ENCODE data around the gene NYAP2.

NYAP2 gene

GRCh38 chr2:225581135-225581534, 181.6 kb downstream of the NYAP2 start:
- TF ChIP-seq GATA2 (IDR thresholded peaks at IDR 0.05; ENCODE audit: low read depth, low read length) (no peak), GATA3 (IDR thresholded peaks at IDR 0.05; ENCODE audit: low read depth, low read length) (peak; percentile 54)

GRCh38 chr2:225581906-225582305, 182.4 kb downstream of the NYAP2 start:
- TF ChIP-seq GATA2 (IDR thresholded peaks at IDR 0.05; ENCODE audit: low read depth, low read length) (no peak), GATA3 (IDR thresholded peaks at IDR 0.05; ENCODE audit: low read depth, low read length) (no peak)

GRCh38 chr2:225582355-225583116, 183.0 kb downstream of the NYAP2 start:
- TF ChIP-seq GATA2 (IDR thresholded peaks at IDR 0.05; ENCODE audit: low read depth, low read length) (no peak), GATA3 (IDR thresholded peaks at IDR 0.05; ENCODE audit: low read depth, low read length) (no peak)

GRCh38 chr2:225584796-225585195, 185.3 kb downstream of the NYAP2 start:
- TF ChIP-seq GATA2 (IDR thresholded peaks at IDR 0.05; ENCODE audit: low read depth, low read length) = no peak
- no peak for TF ChIP-seq GATA3 (IDR thresholded peaks at IDR 0.05; ENCODE audit: low read depth, low read length)

GRCh38 chr2:225590932-225591331, 191.4 kb downstream of the NYAP2 start:
- TF ChIP-seq GATA2 (IDR thresholded peaks at IDR 0.05; ENCODE audit: low read depth, low read length) = no peak
- no peak for TF ChIP-seq GATA3 (IDR thresholded peaks at IDR 0.05; ENCODE audit: low read depth, low read length)

GRCh38 chr2:225597911-225598310, 198.4 kb downstream of the NYAP2 start:
- TF ChIP-seq GATA3 (IDR thresholded peaks at IDR 0.05; ENCODE audit: low read depth, low read length) = no peak
- no peak for TF ChIP-seq GATA2 (IDR thresholded peaks at IDR 0.05; ENCODE audit: low read depth, low read length)

GRCh38 chr2:225598426-225598825, 198.9 kb downstream of the NYAP2 start:
- TF ChIP-seq GATA2 (IDR thresholded peaks at IDR 0.05; ENCODE audit: low read depth, low read length) (no peak), GATA3 (IDR thresholded peaks at IDR 0.05; ENCODE audit: low read depth, low read length) (no peak)

GRCh38 chr2:225598897-225599296, 199.4 kb downstream of the NYAP2 start:
- TF ChIP-seq GATA2 (IDR thresholded peaks at IDR 0.05; ENCODE audit: low read depth, low read length) = no peak
- TF ChIP-seq GATA3 (IDR thresholded peaks at IDR 0.05; ENCODE audit: low read depth, low read length) = no peak

- no peak for TF ChIP-seq GATA2 (IDR thresholded peaks at IDR 0.05; ENCODE audit: low read depth, low read length)
- no peak for TF ChIP-seq GATA3 (IDR thresholded peaks at IDR 0.05; ENCODE audit: low read depth, low read length)
These were observed 200.3 kb downstream of the NYAP2 start for GRCh38 chr2:225599856-225600255.

- TF ChIP-seq GATA2 (IDR thresholded peaks at IDR 0.05; ENCODE audit: low read depth, low read length) (no peak), GATA3 (IDR thresholded peaks at IDR 0.05; ENCODE audit: low read depth, low read length) (no peak)
These were observed 200.9 kb downstream of the NYAP2 start for GRCh38 chr2:225600444-225600843.

GRCh38 chr2:225600865-225601264, 201.4 kb downstream of the NYAP2 start:
- no peak for TF ChIP-seq GATA3 (IDR thresholded peaks at IDR 0.05; ENCODE audit: low read depth, low read length)
- no peak for TF ChIP-seq GATA2 (IDR thresholded peaks at IDR 0.05; ENCODE audit: low read depth, low read length)

GRCh38 chr2:225602205-225602604, 202.7 kb downstream of the NYAP2 start:
- no peak for TF ChIP-seq GATA2 (IDR thresholded peaks at IDR 0.05; ENCODE audit: low read depth, low read length)
- TF ChIP-seq GATA3 (IDR thresholded peaks at IDR 0.05; ENCODE audit: low read depth, low read length) = no peak

- TF ChIP-seq GATA2 (IDR thresholded peaks at IDR 0.05; ENCODE audit: low read depth, low read length) = peak; percentile 62; the same call in 1 of the 2 replicates
- peak; percentile 68 for TF ChIP-seq GATA3 (IDR thresholded peaks at IDR 0.05; ENCODE audit: low read depth, low read length)
These were observed 208.6 kb downstream of the NYAP2 start for GRCh38 chr2:225608136-225608535.

GRCh38 chr2:225612636-225613035, 213.1 kb downstream of the NYAP2 start:
- TF ChIP-seq GATA2 (IDR thresholded peaks at IDR 0.05; ENCODE audit: low read depth, low read length) (no peak), GATA3 (IDR thresholded peaks at IDR 0.05; ENCODE audit: low read depth, low read length) (no peak)

- TF ChIP-seq GATA2 (IDR thresholded peaks at IDR 0.05; ENCODE audit: low read depth, low read length) (no peak), GATA3 (IDR thresholded peaks at IDR 0.05; ENCODE audit: low read depth, low read length) (no peak)
These were observed 215.4 kb downstream of the NYAP2 start for GRCh38 chr2:225614915-225615314.
